ENCODE measurements around the gene TNFRSF13B.
"Not testable (repeated sequence)": the region's sequence is repeated elsewhere in the genome, so short reads cannot be mapped to it uniquely, and the experiment has no call there.

TNFRSF13B gene

GRCh38 chr17:16924696-16925440, 47.0 kb downstream of the TNFRSF13B start:
- no peak for DNase-seq

- no peak for DNase-seq
These were observed 47.8 kb downstream of the TNFRSF13B start for GRCh38 chr17:16923904-16924695.

DNA sequence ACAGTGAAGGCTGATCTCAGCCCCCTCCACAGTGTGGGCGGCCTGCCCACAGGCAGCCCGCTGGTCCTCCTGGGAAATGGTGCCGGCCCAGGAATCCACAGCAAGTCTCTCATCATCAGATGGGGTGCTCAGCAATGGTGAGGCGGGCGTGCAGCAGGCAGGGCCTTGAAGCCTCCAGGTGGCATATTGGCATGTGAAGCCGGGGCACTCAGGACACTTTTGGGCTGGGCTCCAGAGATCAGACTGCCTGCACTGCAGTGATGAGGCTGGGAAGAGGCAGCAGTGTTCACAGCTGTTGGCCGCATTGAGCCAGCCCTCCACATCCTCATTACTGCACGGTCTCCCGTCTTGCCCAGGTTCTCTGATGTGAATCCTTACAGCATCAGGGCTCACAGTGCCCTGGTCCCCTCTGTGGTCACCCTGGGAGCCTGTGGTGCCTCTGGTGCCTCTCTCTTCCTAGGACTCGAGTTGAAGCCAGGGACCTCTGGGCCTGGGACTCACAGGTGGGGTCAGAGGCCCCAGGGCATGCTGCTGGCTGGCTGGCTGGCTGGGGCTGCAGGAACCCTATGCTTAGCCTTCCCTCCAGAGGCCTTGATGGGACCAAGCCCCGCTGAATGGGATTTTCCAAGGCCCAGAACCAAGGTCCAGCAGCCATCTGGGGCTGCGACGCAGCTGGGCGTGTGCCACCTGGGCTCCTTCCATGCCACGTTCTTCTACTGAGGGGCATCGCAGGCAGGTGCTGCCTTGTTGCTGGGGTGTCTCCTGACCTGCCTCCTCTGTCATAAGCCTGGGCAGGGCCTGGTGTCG, 48.6 kb downstream of the TNFRSF13B start:
- DNase-seq, result no peak

DNA sequence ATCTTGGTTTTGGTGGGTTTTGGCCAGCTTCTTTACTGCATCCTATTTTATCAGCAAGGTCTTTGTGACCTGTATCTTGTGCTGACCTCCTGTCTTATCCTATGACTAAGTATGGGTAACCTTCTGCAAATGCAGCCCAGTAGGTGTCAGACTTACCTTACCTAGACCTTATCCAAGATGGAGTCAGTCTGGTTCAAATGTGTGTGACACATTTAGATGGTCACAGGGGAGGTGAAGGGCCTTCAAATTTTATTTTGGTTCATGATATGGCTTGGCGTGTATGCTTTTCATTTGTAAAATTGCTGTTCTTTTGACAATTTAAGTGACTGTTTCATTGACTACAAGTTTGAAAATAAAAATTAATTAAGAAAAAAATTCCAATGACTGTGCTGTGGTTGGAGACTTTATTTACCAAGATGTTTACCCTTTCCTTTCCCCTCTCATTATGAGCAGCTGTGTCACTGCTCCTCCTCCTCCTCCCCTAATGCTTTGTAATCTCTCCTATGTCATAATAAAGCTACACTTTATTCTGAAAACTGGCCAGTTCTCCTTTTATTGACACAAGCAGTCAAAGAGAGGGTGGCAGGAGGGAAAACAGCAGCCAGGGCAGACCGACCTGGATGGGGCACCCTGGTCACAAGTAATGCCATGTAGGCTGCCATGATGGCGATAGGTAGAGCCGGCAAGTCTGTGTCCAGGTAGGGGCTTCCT, 49.4 kb downstream of the TNFRSF13B start:
- no peak for DNase-seq

DNA sequence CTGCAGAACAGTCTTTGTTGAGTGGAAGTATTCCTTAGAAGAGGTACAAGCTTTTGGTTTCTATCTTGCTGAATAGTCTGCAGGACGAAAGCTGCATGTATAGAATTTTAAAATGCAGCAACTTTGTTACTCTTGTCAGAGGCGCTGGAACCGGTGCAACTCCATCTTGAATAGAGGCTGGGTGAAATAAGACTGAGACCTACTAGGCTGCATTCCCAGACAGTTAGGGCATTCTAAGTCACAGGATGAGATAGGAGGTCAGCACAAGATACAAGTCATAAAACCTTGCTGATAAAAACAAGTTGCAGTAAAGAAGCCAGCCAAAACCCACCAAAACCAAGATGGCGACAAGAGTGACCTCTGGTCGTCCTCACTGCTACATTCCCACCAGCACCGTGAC, 50.5 kb downstream of the TNFRSF13B start:
- DNase-seq, result not testable (repeated sequence)

DNA sequence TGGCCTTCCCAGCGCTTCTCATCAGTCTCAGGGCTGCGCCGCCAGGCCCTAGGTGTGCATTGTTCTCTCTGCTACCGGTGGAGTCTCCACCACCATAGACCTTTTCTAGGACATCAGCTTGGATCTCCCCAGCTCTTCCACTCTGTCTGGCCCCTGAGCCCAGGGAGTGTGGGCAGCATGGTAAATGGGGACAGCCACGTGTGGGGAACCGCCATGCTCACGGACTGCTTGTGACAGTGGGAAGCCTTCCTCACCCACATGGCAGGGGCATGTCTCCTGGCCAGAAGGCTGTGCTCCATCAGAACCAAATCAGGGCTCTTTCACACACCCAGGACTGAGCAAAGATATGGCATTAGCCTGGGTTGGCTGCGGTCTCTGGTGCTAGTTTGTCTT, 51.3 kb downstream of the TNFRSF13B start:
- no peak for DNase-seq

- DNase-seq, result no peak
These were observed 52.0 kb downstream of the TNFRSF13B start for GRCh38 chr17:16919663-16920627.

DNA sequence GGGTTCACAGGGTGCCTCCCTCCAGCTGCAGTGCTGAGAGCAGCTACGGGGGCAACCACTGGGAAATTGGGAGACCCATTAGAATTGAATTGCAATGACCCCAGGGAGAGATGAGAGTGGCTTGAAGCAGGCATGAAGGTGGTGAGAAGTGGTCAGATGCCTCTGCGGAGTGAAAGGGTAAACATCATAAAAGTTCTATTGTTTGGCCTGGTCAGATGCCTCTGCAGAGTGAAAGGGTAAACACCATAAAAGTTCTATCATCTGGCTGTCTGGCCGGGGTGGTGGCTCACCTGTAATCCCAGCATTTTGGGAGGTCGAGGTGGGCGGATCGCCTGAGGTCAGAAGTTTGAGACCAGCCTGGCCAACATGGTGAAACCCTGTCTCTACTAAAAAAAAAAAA, 53.5 kb downstream of the TNFRSF13B start:
- DNase-seq, result no peak

- no peak for DNase-seq
These were observed 54.1 kb downstream of the TNFRSF13B start for GRCh38 chr17:16917671-16918394.

GRCh38 chr17:16916557-16916920, 55.4 kb downstream of the TNFRSF13B start:
- DNase-seq, result no peak

DNA sequence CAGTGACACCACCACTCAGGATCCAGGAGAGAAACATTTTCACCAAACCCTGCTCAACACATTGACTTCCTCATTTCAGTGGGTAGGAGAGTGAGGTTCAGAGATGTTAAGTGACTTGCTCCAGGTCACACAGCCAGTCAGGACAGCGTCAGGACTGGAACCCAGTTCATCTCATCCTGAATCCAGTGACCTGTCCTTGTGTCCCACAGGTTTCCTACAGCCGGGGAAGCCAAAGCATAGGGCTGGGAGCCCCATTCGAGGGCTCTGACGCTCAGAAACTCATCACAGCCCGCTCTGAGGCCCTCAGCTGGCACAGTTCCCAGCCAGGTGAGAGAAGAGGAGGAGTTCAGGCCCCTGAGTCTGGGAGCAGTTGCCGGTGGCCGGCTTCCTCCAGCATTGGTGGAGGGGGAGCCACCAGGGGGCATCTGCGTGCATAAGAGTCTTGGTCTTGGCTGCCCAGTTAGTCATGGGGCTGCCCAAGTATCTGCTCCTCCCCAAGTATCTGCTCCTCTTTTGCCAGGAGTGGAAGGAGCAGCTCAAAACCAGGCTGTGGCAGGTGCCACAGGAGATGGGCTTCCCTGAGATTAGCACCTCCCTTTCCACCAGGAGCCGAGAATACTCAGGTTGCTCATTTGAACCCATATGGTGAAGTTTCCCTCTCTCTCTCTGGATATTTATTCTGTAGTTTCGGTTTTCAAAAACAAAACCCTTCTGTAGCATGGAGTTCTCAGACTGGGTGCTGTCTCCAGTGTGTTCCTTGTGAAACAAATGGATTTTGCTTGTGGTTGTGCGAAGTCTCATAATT, 56.0 kb downstream of the TNFRSF13B start:
- no peak for DNase-seq

DNA sequence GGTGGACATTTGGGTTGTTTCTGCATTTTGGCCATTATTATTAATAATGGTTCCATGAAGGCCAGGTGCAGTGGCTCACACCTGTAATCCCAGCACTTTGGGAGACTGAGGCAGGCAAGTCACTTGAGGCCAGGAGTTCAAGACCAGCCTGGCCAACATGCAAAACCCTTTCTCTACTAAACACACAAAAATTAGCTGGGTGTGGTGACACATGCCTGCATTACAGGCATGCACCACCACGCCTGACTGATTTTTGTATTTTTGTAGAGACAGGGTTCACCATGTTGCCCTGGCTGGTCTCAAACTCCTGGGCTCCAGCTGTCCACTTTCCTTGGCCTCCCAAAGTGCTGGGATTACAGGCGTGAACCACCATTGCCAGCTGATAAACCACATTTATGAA, 58.5 kb downstream of the TNFRSF13B start:
- no peak for DNase-seq

GRCh38 chr17:16912021-16912962, 59.6 kb downstream of the TNFRSF13B start:
- DNase-seq, result no peak

- no peak for DNase-seq
These were observed 60.6 kb downstream of the TNFRSF13B start for GRCh38 chr17:16911141-16911937.

DNA sequence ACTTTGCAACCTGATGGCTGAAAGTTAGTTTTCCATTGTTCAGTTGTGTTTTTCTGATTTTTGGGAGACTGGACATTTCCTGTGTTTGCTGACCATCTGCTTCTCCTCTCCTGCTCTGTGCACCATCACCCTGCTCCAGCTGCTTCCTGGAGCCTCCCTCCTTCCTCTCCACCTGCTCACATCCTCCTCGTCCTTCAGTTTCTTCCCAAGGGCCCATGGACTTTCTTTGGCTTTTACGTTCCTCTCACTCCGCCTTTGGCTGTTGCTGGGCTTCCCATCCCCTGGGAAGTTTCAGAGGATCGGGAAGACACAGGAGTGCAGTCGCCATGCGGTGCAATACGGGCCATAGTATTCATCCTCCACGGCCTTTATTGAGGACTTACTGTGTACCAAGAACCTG, 61.6 kb downstream of the TNFRSF13B start:
- DNase-seq, result no peak

- DNase-seq, result no peak
These were observed 62.3 kb downstream of the TNFRSF13B start for GRCh38 chr17:16909472-16910246.

- DNase-seq, result no peak
These were observed 63.6 kb downstream of the TNFRSF13B start for GRCh38 chr17:16908273-16908672.

All from GOT3 (cell line).